Left kidney (tissue), 8 donors: Measurements from ENCODE around the gene MOCOS. TPM values are rescaled to one million over a fixed set of nuclear protein-coding genes. Genes with fewer than 3 reads are reported as not detected.
"Not testable (repeated sequence)": the region's sequence is repeated elsewhere in the genome, so short reads cannot be mapped to it uniquely, and the experiment has no call there.

Experiments
- DNase-seq: peaks from one replicate; pipeline ENCODE4 v3.0.0-alpha.2; 2013
- long read RNA-seq, 8 donors: transcript quantifications; one replicate each; lab custom pipeline, GENCODE V29; 2026
- polyA plus RNA-seq: library from polyadenylated mRNA; unstranded; fragments of 120-200 nt; gene quantifications from one replicate; pipeline ENCODE4 v1.2.1, GENCODE V29; 2013; ENCODE audit not compliant: insufficient read length

MOCOS gene, protein sequence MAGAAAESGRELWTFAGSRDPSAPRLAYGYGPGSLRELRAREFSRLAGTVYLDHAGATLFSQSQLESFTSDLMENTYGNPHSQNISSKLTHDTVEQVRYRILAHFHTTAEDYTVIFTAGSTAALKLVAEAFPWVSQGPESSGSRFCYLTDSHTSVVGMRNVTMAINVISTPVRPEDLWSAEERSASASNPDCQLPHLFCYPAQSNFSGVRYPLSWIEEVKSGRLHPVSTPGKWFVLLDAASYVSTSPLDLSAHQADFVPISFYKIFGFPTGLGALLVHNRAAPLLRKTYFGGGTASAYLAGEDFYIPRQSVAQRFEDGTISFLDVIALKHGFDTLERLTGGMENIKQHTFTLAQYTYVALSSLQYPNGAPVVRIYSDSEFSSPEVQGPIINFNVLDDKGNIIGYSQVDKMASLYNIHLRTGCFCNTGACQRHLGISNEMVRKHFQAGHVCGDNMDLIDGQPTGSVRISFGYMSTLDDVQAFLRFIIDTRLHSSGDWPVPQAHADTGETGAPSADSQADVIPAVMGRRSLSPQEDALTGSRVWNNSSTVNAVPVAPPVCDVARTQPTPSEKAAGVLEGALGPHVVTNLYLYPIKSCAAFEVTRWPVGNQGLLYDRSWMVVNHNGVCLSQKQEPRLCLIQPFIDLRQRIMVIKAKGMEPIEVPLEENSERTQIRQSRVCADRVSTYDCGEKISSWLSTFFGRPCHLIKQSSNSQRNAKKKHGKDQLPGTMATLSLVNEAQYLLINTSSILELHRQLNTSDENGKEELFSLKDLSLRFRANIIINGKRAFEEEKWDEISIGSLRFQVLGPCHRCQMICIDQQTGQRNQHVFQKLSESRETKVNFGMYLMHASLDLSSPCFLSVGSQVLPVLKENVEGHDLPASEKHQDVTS
- polyA plus RNA-seq = 1.2 TPM
- long read RNA-seq, donor 1, full-length matches to known transcripts = 1 of 1 reads
- long read RNA-seq, donor 1, partial matches to known transcripts = 0 of 1 reads
- long read RNA-seq, donor 1, other reads (novel, unspliced or antisense) = 0 of 1 reads
- long read RNA-seq, donor 2 = 0 reads
- long read RNA-seq, donor 3 = 0 reads
- long read RNA-seq, donor 4 = 0 reads
- long read RNA-seq, donor 5 = 0 reads
- long read RNA-seq, donor 6 = 0 reads
- long read RNA-seq, donor 7 = 0 reads
- long read RNA-seq, donor 8 = 0 reads

DNA sequence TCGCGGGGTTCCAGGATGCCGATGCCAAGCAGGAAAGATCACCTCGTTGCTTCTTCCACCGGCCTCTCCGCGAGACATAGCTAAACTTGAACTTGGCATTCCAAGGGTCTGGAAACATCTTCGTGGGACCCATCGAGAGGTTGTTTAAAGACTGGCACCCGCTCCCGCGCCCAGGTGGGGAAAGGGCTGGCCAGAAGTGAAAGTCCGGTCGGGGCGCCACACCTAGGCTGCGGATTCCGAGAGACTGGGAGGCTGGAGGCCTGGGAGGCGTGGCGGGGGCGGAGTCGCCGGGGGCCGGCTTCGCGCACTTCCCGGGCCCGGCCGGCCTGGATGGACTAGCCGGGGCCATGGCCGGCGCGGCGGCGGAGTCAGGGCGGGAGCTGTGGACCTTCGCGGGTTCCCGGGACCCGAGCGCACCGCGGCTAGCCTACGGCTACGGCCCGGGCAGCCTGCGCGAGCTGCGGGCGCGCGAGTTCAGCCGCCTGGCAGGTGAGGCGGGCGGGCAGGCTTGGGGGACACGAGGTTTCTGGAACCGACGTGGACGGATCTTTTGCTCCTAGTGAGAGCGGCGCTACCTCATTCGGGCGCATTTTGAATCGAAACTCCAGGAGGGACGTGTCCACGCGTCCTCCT lies at the start of gene MOCOS:
MOCOS (plus strand) TSS at position 305 of the 633 bp plus-strand sequence; CDS start at position 348, 43 bp downstream.
- DNase-seq = peak; percentile 64

DNA sequence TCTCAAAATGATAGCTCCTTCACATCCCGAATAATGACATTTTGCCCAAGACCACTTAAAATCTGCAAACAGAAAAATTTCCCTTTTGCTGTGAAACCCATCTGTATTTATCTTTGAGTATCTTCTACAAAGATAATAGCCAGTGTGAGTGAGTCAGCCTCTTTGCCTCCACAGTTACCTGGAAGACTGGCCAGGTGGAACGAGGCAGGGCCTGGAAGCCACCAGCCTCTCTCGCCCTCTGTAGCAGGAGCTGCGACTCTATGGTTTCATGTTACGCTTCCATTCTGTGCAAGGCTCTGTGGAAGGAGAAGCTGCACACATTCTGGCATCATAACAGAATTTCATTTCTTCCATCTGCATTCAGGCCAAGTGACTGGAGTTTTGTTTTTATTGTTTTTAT lies 48.1 kb upstream of the MOCOS start:
- DNase-seq = no peak

DNA sequence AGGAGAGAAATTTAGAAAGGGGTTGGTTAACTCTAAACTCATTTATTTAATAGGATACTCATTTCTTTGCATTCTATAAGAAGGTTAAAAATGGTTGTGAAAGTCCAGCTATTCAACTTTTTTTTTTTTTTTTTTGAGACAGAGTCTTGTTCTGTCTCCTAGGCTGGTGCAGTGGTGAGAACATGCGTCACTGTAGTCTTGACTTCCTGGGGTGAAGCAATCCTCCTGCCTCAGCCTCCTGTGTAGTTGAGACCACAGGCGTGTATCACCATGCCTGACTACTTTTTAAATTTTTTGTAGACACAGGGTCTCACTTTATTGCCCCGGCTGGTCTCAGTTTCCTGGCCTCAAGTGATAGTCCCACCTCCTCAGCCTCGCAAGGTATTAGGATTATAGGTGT lies 45.7 kb upstream of the MOCOS start:
- no peak for DNase-seq

- DNase-seq = no peak
Measured at GRCh38 chr18:36142751-36143150, 44.5 kb upstream of the MOCOS start.

DNA sequence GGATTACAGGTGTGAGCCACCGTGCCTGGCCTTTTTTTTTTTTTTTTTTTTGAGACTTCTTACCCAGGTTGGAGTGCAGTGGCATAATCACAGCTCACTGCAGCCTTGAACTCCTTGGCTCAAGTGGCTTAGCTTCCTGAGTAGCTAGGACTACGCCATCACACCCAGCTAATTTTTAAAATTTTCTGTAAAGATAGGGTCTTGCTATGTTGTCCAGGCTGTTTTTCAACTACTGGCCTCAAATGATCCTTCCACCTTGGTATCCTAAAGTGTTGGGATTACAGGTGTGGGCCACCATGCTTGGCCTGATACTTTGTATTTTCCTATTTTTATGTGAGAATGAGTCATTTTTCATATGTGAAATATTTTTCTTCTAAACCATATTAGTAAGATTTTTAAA lies 43.9 kb upstream of the MOCOS start:
- no peak for DNase-seq

DNA sequence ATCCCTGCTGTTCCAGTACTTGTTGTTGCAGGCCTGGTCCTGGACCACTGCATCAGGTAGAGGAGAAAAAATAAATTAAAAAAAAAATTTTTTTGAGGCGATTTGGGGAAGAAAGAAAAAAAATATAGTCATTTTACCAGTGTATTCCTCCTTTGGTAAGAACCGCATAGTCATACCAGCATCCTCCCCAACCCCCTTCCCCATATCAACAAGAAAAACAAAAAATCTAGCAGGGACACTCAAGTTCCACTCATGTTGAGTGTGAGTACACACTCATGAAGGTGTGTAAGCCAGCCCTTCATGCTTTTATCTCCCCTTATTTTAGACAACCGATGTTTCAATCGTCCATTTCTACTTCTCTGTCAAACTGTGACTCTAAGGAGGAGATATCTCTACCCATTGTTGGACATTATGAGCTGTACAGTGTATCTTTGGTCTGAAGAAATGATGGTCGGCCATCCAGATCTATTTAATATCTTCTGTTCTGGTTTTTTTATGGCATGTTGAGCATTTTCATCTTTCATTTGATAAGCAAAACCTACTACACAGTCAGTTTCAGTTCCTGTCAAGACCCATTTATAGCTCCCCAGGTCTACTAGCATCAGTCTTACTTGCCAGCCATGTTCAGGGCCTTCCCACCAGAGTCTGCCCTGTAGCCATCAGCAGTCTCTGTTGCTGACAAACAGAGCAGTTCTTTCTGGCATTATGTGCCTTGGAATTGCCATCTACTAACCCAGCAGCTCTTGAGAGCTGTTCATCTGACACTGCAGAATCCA lies 37.6 kb upstream of the MOCOS start:
- no peak for DNase-seq

DNA sequence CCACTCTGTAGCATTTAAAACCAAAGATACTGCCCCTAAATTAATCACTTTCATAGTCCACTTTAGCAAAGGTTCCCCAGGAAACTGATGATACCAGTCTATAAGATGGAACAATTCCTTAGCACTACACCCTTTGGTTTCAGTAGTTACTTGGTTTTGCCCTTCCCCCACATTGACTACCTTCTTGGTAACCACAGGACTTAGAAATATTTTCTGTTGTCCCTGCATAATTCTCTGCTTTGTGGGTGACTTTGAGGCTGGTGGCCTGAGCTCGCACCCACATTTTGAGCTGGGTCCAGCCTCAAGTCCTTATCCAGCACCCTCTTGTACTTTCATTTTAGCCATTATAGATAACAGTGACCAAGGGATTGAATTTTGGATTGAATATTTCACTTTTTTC lies 34.5 kb upstream of the MOCOS start:
- DNase-seq = no peak

DNA sequence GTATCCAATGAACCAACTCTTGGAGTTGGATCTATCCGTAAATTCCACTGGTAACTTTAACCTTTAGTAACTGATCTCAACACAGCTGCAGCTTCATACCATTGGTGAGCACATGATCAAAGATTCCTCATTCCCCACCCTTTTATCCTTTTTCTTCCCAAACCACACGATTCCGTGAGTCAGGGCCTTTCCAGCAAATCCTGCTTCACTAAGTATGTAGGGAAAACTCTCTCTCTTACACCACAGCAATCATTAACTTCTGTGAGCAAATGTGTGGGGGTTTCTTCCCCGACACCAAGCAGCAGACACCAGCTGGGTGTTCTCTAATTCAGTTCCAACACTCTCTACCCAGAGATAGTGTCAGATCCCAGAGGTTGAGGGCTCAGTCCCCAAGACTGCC lies 34.1 kb upstream of the MOCOS start:
- DNase-seq = no peak

- DNase-seq = no peak
Measured at GRCh38 chr18:36153771-36154170, 33.5 kb upstream of the MOCOS start.

- no peak for DNase-seq
Measured at GRCh38 chr18:36155851-36156757, 31.2 kb upstream of the MOCOS start.

- no peak for DNase-seq
Measured at GRCh38 chr18:36157441-36157840, 29.9 kb upstream of the MOCOS start.

DNA sequence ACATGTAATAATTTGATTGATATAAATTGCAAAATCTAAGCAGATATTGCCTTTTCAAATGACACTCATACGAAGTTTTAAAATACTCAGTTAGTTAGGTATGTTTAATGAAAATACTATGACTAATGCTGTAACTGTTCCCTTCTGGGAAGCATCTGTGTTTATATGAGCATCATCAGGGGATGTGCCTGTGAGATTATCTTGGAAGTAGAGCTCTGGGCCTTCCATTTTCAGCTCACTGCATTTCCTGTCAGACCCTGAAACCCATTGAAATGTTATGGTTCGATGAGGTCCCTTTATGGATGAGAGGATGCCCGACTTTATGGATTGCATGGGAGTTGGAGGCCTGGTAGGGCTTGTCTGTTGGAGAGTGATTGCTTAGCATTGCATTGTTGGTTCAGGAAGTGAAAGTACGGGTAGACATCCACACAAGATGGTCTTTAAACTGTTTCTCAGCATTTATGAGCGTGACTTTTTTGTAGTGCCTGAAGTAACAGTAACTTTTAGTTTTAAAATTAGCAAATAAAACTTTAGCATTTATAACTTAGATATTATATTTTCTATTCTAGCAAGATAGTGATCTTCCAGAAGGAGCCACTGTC lies 28.9 kb upstream of the MOCOS start:
- DNase-seq = no peak

GRCh38 chr18:36160959-36161371 lies 26.3 kb upstream of the MOCOS start:
- DNase-seq = no peak

DNA sequence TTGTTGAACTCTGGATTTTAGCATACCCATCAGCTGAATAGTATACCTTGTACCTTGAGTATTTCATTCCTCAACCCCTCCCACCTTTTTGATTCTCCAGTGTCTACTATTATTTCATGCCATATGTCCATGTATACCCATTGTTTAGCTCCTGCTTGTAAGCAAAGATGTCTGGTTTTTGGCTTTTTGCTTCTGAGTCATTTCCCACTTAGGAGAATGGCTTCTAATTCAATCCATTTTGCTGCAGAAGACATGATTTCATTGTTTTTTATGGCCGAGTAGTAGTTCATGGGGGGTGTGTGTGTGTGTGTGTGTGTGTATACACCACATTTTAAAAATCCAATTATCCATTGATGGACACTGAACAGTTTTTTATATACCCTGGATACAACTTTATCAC lies 24.3 kb upstream of the MOCOS start:
- DNase-seq = no peak

DNA sequence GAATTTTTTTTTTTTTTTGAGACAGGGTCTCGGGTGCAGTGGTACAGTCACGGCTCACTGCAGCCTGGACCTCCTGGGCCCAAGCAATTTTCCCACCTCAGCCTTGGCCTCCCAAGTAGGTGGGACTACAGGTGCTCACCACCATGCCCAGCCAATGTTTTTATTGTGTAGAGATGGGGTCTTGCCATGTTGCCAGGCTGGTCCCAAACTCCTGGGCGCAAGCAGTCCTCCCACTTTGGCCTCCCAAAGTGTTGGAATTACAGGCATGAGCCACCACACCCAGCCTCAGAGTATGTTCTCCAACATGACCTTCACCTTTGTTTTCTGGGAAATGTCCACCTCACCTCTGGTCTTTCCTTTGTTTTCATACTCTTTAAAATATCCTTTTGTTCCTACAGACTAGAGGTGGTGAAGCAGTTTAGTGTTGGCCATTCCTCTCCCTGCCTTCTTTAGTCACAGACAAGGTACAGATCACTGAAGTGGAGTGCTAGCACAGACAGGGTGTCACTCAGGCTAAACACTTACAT lies 19.5 kb upstream of the MOCOS start:
- DNase-seq = no peak

DNA sequence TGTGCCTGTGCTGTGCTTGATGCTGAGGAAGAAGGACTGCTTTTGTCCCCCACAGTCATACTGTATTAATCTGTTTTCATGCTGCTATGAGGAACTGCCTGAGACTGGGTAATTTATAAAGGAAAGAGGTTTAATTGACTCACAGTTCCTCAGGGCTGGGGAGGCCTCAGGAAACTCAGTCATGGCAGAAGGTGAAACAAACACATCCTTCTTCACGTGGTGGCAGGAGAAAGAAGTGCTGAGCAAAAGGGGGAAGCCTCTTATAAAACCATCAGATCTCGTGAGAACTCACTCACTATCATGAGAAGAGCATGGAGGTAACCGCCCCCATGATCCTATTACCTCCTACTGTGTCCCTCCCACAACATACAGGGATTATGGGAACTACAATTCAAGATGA lies 19.0 kb upstream of the MOCOS start:
- not testable (repeated sequence) for DNase-seq

DNA sequence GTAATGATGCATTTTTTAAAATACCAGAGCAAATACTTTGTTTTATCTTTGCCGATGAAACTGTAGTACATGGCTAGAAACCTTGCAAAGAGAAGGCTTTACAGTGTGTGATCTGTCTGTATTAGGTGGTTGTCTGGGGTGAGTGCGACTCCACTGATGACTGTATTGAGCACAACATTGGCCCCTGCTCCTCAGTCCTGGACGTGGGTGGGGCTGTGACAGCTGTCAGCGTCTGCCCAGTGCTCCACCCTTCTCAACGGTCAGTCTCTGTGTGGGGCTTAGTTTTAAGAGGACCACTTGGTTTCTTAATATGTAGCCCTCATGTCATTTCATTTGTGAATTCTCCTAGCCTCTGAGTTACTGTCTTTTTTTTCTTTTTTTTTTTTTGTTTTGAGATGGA lies 17.4 kb upstream of the MOCOS start:
- no peak for DNase-seq

DNA sequence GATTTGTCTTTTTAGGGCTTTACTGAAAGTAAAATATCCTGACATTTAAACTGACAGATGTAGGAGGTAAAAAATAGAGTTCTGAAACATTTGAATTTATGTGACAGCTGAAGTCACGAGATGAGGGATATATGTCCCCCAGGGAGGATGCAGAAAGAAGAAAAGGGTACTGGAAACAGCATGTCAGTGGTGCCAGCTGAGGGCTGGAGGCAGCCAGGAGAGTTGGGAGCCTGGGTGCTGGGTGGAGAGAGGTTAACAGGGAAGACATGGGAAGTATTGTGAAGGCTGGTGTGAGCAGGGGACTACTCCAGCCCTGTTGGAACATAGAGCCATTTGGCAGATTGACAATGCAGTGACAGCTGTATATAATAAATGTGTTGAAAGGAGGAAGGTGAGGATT lies 11.8 kb upstream of the MOCOS start:
- no peak for DNase-seq

DNA sequence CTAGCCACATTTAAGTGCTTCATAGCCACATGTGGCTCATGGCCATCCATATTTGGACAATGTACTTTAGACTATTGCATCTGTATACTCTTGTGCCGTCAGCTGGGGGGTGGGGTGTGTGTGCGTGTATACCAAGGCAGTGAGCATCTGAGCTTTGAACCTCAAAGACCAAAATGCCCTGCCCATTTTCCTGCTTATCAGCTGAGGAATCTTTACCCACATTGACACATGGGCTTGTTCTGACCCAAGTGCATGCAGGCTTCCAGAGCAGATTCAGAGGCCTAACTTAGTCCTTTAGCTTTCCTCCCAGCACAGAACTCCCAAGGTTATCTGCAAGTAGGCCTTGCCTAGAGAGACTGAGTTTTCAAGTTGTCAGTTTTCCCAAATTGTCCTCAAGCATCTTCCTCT lies 11.1 kb upstream of the MOCOS start:
- no peak for DNase-seq

GRCh38 chr18:36176711-36177110 lies 10.6 kb upstream of the MOCOS start:
- DNase-seq = no peak
